Measurements from ENCODE around the gene ENOX1.

ENOX1 gene

DNA sequence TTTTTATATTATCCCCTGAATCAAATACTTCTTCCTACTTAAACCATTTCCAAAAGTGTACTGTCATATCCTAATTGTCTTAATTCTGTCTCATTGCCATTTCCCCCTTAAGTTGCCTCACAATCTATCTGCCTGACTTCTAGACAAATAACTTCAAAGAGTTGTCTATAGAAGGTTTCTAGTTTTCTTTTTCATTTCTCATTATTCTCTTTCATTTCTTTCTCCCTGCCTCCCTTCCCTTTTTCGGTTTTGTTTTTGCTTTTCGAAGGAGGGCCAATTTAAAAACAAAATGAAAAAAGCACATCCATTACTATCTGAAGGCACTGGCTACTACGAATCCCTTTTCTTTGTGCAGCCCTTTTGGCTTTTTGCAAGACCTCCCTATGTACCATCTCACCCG is 396.2 kb downstream of the ENOX1 start:
- Histone ChIP-seq H3K4me3 (ENCODE audit: extremely low read depth, insufficient read depth, low read length, poor library complexity, severe bottlenecking) (no peak overlapping the region), H3K9me3 (ENCODE audit: control insufficient read depth, low read length) (no peaks in the 10 kb centered on the region)
- WGBS, 2 experiments (ENCODE audit: insufficient coverage in 2 of 2): 78 to 83% methylated on average over 4 of the region's 4 CpGs

GRCh38 chr13:43389983-43390382 is 396.8 kb downstream of the ENOX1 start:
- Histone ChIP-seq H3K9me3 (ENCODE audit: control insufficient read depth, low read length) (no peaks in the 10 kb centered on the region), H3K27ac (ENCODE audit: low read depth, low read length, severe bottlenecking) (no peak overlapping the region), H3K4me3 (ENCODE audit: extremely low read depth, insufficient read depth, low read length, poor library complexity, severe bottlenecking) (no peak overlapping the region), H3K4me1 (ENCODE audit: control insufficient read depth, insufficient read depth, low read length, poor library complexity, severe bottlenecking) (no peaks in the 10 kb centered on the region), H3K36me3 (ENCODE audit: control insufficient read depth, insufficient read depth, low read length) (no peaks in the 10 kb centered on the region)
- WGBS, 2 experiments (ENCODE audit: insufficient coverage in 2 of 2): no CpG with 5 or more reads among the region's 4 CpGs

More for the DNA sequence above, 396.2 kb downstream of the ENOX1 start:
- no peaks in the 10 kb centered on the region for H3K36me3 ChIP-seq (ENCODE audit: control insufficient read depth, insufficient read depth, low read length)
- H3K4me1 ChIP-seq (ENCODE audit: control insufficient read depth, insufficient read depth, low read length, poor library complexity, severe bottlenecking): no peaks in the 10 kb centered on the region
- H3K27ac ChIP-seq (ENCODE audit: low read depth, low read length, severe bottlenecking): no peak overlapping the region

- H3K36me3 ChIP-seq (ENCODE audit: control insufficient read depth, insufficient read depth, low read length): no peaks in the 10 kb centered on the region
- H3K27ac ChIP-seq (ENCODE audit: low read depth, low read length, severe bottlenecking): no peak overlapping the region
- no peaks in the 10 kb centered on the region for H3K9me3 ChIP-seq (ENCODE audit: control insufficient read depth, low read length)
- no peaks in the 10 kb centered on the region for H3K4me1 ChIP-seq (ENCODE audit: control insufficient read depth, insufficient read depth, low read length, poor library complexity, severe bottlenecking)
- H3K4me3 ChIP-seq (ENCODE audit: extremely low read depth, insufficient read depth, low read length, poor library complexity, severe bottlenecking): no peak overlapping the region
- WGBS, 2 experiments (ENCODE audit: insufficient coverage in 2 of 2): no CpG with 5 or more reads among the region's 1 CpG
Measured at GRCh38 chr13:43389573-43389972, 397.2 kb downstream of the ENOX1 start.

DNA sequence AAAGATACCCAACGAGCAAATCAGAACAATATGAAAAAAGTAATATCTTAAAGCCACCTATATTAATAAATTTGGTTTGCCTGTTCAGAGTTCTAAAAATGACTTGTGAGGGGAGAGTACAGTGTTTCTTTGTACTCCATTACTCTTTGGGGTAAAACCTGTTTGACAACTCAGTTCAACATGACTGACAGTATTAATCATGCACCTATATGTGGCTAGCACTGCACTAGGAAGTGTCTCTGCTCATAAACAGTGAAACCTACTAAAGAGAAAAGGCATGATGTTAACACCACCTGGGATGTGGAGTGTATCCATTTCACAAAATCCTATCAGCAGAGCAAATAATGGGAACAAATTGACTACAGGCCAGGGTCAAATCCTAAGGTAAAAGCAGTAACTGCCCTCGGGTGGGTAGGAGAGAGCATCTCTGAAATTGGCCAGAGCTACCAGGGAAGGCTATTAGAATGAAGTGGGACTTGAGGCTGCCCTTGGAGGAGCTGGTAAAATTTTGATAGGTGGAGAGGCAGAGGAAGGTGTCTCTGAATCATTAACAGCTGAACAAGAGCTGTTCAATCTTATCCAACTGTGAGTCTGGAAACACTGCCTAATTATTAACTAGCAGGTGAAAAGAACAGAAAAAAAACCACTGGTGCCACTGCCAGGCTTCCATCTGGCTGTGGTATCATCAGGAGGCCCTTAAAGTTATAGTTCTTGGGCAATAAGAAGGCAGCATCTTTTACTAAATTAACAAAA is 398.3 kb downstream of the ENOX1 start:
- Histone ChIP-seq H3K9me3 (ENCODE audit: control insufficient read depth, low read length) (no peaks in the 10 kb centered on the region), H3K4me3 (ENCODE audit: extremely low read depth, insufficient read depth, low read length, poor library complexity, severe bottlenecking) (no peak overlapping the region), H3K27ac (ENCODE audit: low read depth, low read length, severe bottlenecking) (no peak overlapping the region), H3K4me1 (ENCODE audit: control insufficient read depth, insufficient read depth, low read length, poor library complexity, severe bottlenecking) (no peaks in the 10 kb centered on the region), H3K36me3 (ENCODE audit: control insufficient read depth, insufficient read depth, low read length) (no peaks in the 10 kb centered on the region)
- 82 to 89% methylated on average over 1 of the region's 2 CpGs for WGBS, 2 experiments (ENCODE audit: insufficient coverage in 2 of 2)

GRCh38 chr13:43387880-43388279 is 398.9 kb downstream of the ENOX1 start:
- Histone ChIP-seq H3K27ac (ENCODE audit: low read depth, low read length, severe bottlenecking) (no peak overlapping the region), H3K4me3 (ENCODE audit: extremely low read depth, insufficient read depth, low read length, poor library complexity, severe bottlenecking) (no peak overlapping the region), H3K9me3 (ENCODE audit: control insufficient read depth, low read length) (no peaks in the 10 kb centered on the region), H3K36me3 (ENCODE audit: control insufficient read depth, insufficient read depth, low read length) (no peaks in the 10 kb centered on the region), H3K4me1 (ENCODE audit: control insufficient read depth, insufficient read depth, low read length, poor library complexity, severe bottlenecking) (no peaks in the 10 kb centered on the region)
- WGBS, 2 experiments (ENCODE audit: insufficient coverage in 2 of 2): 60 to 71% methylated on average over 1 of the region's 2 CpGs

DNA sequence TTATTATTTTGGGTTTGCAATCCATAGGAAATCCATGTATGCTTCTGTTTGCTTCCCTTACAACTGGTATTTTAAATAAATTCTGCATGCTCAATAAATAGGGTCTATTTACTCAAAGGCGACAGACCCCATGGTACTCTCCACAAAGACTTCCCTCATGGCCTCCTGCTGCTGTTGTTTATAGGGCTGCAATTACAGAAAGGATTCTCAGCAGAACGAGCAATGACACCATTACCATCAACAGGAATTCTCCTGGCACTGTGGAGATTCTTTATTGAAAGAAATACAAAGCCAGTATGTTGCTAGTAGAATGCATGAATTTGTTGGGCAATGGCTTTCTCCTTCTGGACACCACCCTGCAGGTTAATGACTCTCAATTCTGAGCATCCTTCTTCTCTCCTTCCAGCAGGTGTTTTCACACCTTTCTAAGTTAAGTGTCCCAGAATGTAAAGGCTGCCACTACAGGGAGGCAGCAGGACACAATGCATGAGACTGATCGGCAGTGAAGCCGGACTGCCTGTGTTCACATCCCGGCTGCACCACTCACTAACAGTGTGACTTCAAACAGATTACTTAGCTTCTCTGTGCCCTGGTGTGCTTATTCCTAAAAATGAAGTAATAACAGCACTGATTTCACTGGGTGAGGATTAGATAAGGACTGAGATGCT is 403.1 kb downstream of the ENOX1 start:
- 81 to 83% methylated on average over 1 to 2 of the region's 5 CpGs for WGBS, 2 experiments (ENCODE audit: insufficient coverage in 2 of 2)
- Histone ChIP-seq H3K4me3 (ENCODE audit: extremely low read depth, insufficient read depth, low read length, poor library complexity, severe bottlenecking) (no peak overlapping the region), H3K4me1 (ENCODE audit: control insufficient read depth, insufficient read depth, low read length, poor library complexity, severe bottlenecking) (no peaks in the 10 kb centered on the region), H3K9me3 (ENCODE audit: control insufficient read depth, low read length) (no peaks in the 10 kb centered on the region), H3K27ac (ENCODE audit: low read depth, low read length, severe bottlenecking) (no peak overlapping the region), H3K36me3 (ENCODE audit: control insufficient read depth, insufficient read depth, low read length) (no peaks in the 10 kb centered on the region)

DNA sequence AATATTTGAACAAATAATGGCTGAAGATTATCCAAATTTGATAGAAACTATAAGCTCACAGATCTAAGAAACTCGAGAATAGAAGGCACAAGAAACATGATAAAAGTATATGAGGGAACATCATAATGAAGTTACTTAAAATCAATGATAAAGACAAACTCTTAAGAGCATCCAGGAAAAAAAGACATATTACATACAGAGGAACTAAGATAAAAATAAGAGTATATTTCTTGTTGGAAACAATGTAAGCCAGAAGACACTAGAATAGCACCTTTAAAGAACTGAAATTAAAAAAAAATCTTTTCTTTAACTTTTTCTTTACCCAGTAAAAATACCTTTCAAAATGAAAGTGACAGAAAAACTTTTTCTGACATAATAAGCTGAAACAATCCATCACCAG is 407.0 kb downstream of the ENOX1 start:
- no CpG with 5 or more reads among the region's 1 CpG for WGBS, 2 experiments (ENCODE audit: insufficient coverage in 2 of 2)
- H3K4me3 ChIP-seq (ENCODE audit: extremely low read depth, insufficient read depth, low read length, poor library complexity, severe bottlenecking): no peak overlapping the region
- no peak overlapping the region for H3K27ac ChIP-seq (ENCODE audit: low read depth, low read length, severe bottlenecking)
- H3K4me1 ChIP-seq (ENCODE audit: control insufficient read depth, insufficient read depth, low read length, poor library complexity, severe bottlenecking): no peaks in the 10 kb centered on the region
- H3K36me3 ChIP-seq (ENCODE audit: control insufficient read depth, insufficient read depth, low read length): no peaks in the 10 kb centered on the region
- H3K9me3 ChIP-seq (ENCODE audit: control insufficient read depth, low read length): no peaks in the 10 kb centered on the region

DNA sequence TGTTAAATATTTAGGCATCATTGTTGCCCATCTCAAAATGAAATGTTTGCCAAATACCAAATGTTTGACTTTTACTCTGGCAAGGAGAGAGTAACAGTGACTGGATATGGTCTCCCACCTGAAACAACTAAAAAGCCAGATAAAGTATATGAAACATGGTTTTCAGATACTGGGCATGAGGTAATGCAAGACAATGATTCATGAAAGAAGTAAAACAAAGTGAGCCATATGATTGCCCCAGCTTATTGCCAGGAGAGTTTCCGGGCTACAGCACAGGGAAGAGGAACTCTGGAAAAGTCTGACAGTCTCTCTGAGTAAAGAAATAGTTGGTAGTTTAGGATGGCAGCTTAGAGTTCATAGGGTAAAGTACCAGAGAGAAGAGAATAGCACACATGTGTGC is 408.8 kb downstream of the ENOX1 start:
- H3K9me3 ChIP-seq (ENCODE audit: control insufficient read depth, low read length): no peaks in the 10 kb centered on the region
- no peaks in the 10 kb centered on the region for H3K36me3 ChIP-seq (ENCODE audit: control insufficient read depth, insufficient read depth, low read length)
- H3K4me3 ChIP-seq (ENCODE audit: extremely low read depth, insufficient read depth, low read length, poor library complexity, severe bottlenecking): no peak overlapping the region
- H3K27ac ChIP-seq (ENCODE audit: low read depth, low read length, severe bottlenecking): no peak overlapping the region
- WGBS, 2 experiments (ENCODE audit: insufficient coverage in 2 of 2): 100% methylated on average over 1 of the region's 1 CpG
- H3K4me1 ChIP-seq (ENCODE audit: control insufficient read depth, insufficient read depth, low read length, poor library complexity, severe bottlenecking): no peaks in the 10 kb centered on the region

GRCh38 chr13:43377149-43377548 is 409.6 kb downstream of the ENOX1 start:
- no peaks in the 10 kb centered on the region for H3K36me3 ChIP-seq (ENCODE audit: control insufficient read depth, insufficient read depth, low read length)
- no peaks in the 10 kb centered on the region for H3K9me3 ChIP-seq (ENCODE audit: control insufficient read depth, low read length)
- H3K4me3 ChIP-seq (ENCODE audit: extremely low read depth, insufficient read depth, low read length, poor library complexity, severe bottlenecking): no peak overlapping the region
- H3K4me1 ChIP-seq (ENCODE audit: control insufficient read depth, insufficient read depth, low read length, poor library complexity, severe bottlenecking): no peaks in the 10 kb centered on the region
- H3K27ac ChIP-seq (ENCODE audit: low read depth, low read length, severe bottlenecking): no peak overlapping the region
- WGBS, 2 experiments (ENCODE audit: insufficient coverage in 2 of 2): 93 to 100% methylated on average over 1 to 2 of the region's 3 CpGs

- WGBS, 2 experiments (ENCODE audit: insufficient coverage in 2 of 2): 80 to 100% methylated on average over 1 of the region's 1 CpG
Measured at GRCh38 chr13:43376596-43376995, 410.2 kb downstream of the ENOX1 start.

GRCh38 chr13:43375797-43376465 is 410.8 kb downstream of the ENOX1 start:
- Histone ChIP-seq H3K9me3 (ENCODE audit: control insufficient read depth, low read length) (no peaks in the 10 kb centered on the region), H3K4me1 (ENCODE audit: control insufficient read depth, insufficient read depth, low read length, poor library complexity, severe bottlenecking) (no peaks in the 10 kb centered on the region), H3K4me3 (ENCODE audit: extremely low read depth, insufficient read depth, low read length, poor library complexity, severe bottlenecking) (no peak overlapping the region), H3K27ac (ENCODE audit: low read depth, low read length, severe bottlenecking) (no peak overlapping the region), H3K36me3 (ENCODE audit: control insufficient read depth, insufficient read depth, low read length) (no peaks in the 10 kb centered on the region)
- 40 to 67% methylated on average over 1 of the region's 2 CpGs for WGBS, 2 experiments (ENCODE audit: insufficient coverage in 2 of 2)

More at GRCh38 chr13:43376596-43376995, 410.2 kb downstream of the ENOX1 start:
- Histone ChIP-seq H3K27ac (ENCODE audit: low read depth, low read length, severe bottlenecking) (no peak overlapping the region), H3K36me3 (ENCODE audit: control insufficient read depth, insufficient read depth, low read length) (no peaks in the 10 kb centered on the region), H3K4me1 (ENCODE audit: control insufficient read depth, insufficient read depth, low read length, poor library complexity, severe bottlenecking) (no peaks in the 10 kb centered on the region), H3K9me3 (ENCODE audit: control insufficient read depth, low read length) (no peaks in the 10 kb centered on the region), H3K4me3 (ENCODE audit: extremely low read depth, insufficient read depth, low read length, poor library complexity, severe bottlenecking) (no peak overlapping the region)

All from mesodermal cell (in vitro differentiated cells).